ENCODE measurements around the gene DIAPH3. TPM values are rescaled to one million over a fixed set of nuclear protein-coding genes. Genes with fewer than 3 reads are reported as not detected.

Gene DIAPH3
- total RNA-seq, 3 donors from 2014 or later = 1.3 to 5.7 (median 3.1) TPM

GRCh38 chr13:59801107-59801880 lies 362.4 kb downstream of the DIAPH3 start:
- no peaks in the 10 kb centered on the region for H3K36me3 ChIP-seq (ENCODE audit: low read depth)
- no peak for DNase-seq
- no peak overlapping the region for H3K4me3 ChIP-seq
- no peaks in the 10 kb centered on the region for H3K4me1 ChIP-seq (ENCODE audit: low read depth)
- intact Hi-C loops (cut with DNase I, micrococcal nuclease) = no loop called here
- ATAC-seq = no peak
- no peaks in the 10 kb centered on the region for H3K9me3 ChIP-seq
- TF ChIP-seq, protein P1, sequence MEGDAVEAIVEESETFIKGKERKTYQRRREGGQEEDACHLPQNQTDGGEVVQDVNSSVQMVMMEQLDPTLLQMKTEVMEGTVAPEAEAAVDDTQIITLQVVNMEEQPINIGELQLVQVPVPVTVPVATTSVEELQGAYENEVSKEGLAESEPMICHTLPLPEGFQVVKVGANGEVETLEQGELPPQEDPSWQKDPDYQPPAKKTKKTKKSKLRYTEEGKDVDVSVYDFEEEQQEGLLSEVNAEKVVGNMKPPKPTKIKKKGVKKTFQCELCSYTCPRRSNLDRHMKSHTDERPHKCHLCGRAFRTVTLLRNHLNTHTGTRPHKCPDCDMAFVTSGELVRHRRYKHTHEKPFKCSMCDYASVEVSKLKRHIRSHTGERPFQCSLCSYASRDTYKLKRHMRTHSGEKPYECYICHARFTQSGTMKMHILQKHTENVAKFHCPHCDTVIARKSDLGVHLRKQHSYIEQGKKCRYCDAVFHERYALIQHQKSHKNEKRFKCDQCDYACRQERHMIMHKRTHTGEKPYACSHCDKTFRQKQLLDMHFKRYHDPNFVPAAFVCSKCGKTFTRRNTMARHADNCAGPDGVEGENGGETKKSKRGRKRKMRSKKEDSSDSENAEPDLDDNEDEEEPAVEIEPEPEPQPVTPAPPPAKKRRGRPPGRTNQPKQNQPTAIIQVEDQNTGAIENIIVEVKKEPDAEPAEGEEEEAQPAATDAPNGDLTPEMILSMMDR (IDR thresholded peaks at IDR 0.05) = no peak

GRCh38 chr13:59793107-59793506 lies 370.6 kb downstream of the DIAPH3 start:
- intact Hi-C loops (cut with DNase I, micrococcal nuclease) = no loop called here
- no peak for DNase-seq
- Histone ChIP-seq H3K4me3 (no peak overlapping the region), H3K36me3 (ENCODE audit: low read depth) (no peaks in the 10 kb centered on the region), H3K9me3 (no peaks in the 10 kb centered on the region), H3K4me1 (ENCODE audit: low read depth) (no peaks in the 10 kb centered on the region)
- no peak for ATAC-seq
- TF ChIP-seq, protein P1 (IDR thresholded peaks at IDR 0.05) = no peak

- TF ChIP-seq, protein P1 (IDR thresholded peaks at IDR 0.05) = no peak
- Histone ChIP-seq H3K4me3 (no peak overlapping the region), H3K4me1 (ENCODE audit: low read depth) (no peaks in the 10 kb centered on the region), H3K36me3 (ENCODE audit: low read depth) (no peaks in the 10 kb centered on the region), H3K9me3 (no peaks in the 10 kb centered on the region)
- intact Hi-C loops (cut with DNase I, micrococcal nuclease) = no loop called here
- ATAC-seq (no peak), DNase-seq (no peak)
Observed at GRCh38 chr13:59790626-59791025, 373.1 kb downstream of the DIAPH3 start.

GRCh38 chr13:59789558-59789957 lies 374.2 kb downstream of the DIAPH3 start:
- Histone ChIP-seq H3K36me3 (ENCODE audit: low read depth) (no peaks in the 10 kb centered on the region), H3K4me1 (ENCODE audit: low read depth) (no peaks in the 10 kb centered on the region), H3K9me3 (no peaks in the 10 kb centered on the region), H3K4me3 (no peak overlapping the region)
- ATAC-seq (no peak), DNase-seq (no peak)
- intact Hi-C loops (cut with DNase I, micrococcal nuclease) = no loop called here
- TF ChIP-seq, protein P1 (IDR thresholded peaks at IDR 0.05) = no peak

GRCh38 chr13:59787679-59788078 lies 376.0 kb downstream of the DIAPH3 start:
- Histone ChIP-seq H3K9me3 (no peaks in the 10 kb centered on the region), H3K4me3 (no peak overlapping the region), H3K36me3 (ENCODE audit: low read depth) (no peaks in the 10 kb centered on the region), H3K4me1 (ENCODE audit: low read depth) (no peaks in the 10 kb centered on the region)
- DNase-seq (no peak), ATAC-seq (no peak)
- TF ChIP-seq, protein P1 (IDR thresholded peaks at IDR 0.05) = no peak
- intact Hi-C loops (cut with DNase I, micrococcal nuclease) = no loop called here
